GM23248 (cell line): Measurements from ENCODE around the gene UROC1. TPM values are rescaled to one million over a fixed set of nuclear protein-coding genes. Genes with fewer than 3 reads are reported as not detected.

Experiments
- DNase-seq: peaks from one replicate; pipeline ENCODE4 v3.0.0-alpha.2; 2015
- H2AFZ ChIP-seq: fragments of 200-600 bp; sonication (generic); 2 replicates; pipeline ENCODE4 v1.6.1; 2016; ENCODE audit warnings: antibody characterized with exemption
- H3F3A ChIP-seq: fragments of 200-600 bp; sonication (generic); 2 replicates; pipeline ENCODE4 v1.6.1; 2016; ENCODE audit warnings: mild to moderate bottlenecking, antibody characterized with exemption, mixed run types; ENCODE audit not compliant: insufficient read depth
- H3K27ac ChIP-seq: fragments of 200-600 bp; sonication (generic); 2 replicates; pipeline ENCODE4 v1.5.1; 2016; ENCODE audit warnings: mild to moderate bottlenecking
- H3K27me3 ChIP-seq: fragments of 200-600 bp; sonication (generic); replicated peaks from 2 replicates; pipeline ENCODE4 v1.6.1; 2016; ENCODE audit warnings: mild to moderate bottlenecking; ENCODE audit not compliant: insufficient read depth
- H3K36me3 ChIP-seq: fragments of 200-600 bp; sonication (generic); 2 replicates; pipeline ENCODE4 v1.6.1; 2016; ENCODE audit warnings: low read depth, mild to moderate bottlenecking
- H3K4me1 ChIP-seq: fragments of 200-600 bp; sonication (generic); 2 replicates; pipeline ENCODE4 v1.6.1; 2016; ENCODE audit warnings: mild to moderate bottlenecking; ENCODE audit not compliant: insufficient read depth
- H3K4me2 ChIP-seq: fragments of 200-600 bp; sonication (generic); one replicate; pipeline ENCODE4 v1.6.1; 2016; ENCODE audit warnings: mild to moderate bottlenecking; ENCODE audit not compliant: unreplicated experiment
- H3K4me3 ChIP-seq: fragments of 200-600 bp; sonication (generic); 2 replicates; pipeline ENCODE4 v1.5.1; 2016; ENCODE audit warnings: mild to moderate bottlenecking
- H3K79me2 ChIP-seq: fragments of 200-600 bp; sonication (generic); 2 replicates; pipeline ENCODE4 v1.6.1; 2016; ENCODE audit warnings: mild to moderate bottlenecking; ENCODE audit not compliant: insufficient read depth
- H3K9ac ChIP-seq: fragments of 200-600 bp; sonication (generic); 2 replicates; pipeline ENCODE4 v1.6.1; 2016; ENCODE audit warnings: mild to moderate bottlenecking
- H3K9me2 ChIP-seq: fragments of 200-600 bp; sonication (generic); 2 replicates; pipeline ENCODE4 v1.6.1; 2016; ENCODE audit warnings: mixed run types, mild to moderate bottlenecking, moderate library complexity; ENCODE audit not compliant: insufficient read depth
- H3K9me3 ChIP-seq: fragments of 200-600 bp; sonication (generic); one replicate; pipeline ENCODE4 v1.6.1; 2017; ENCODE audit warnings: low read depth
- H4K20me1 ChIP-seq: fragments of 200-600 bp; sonication (generic); 2 replicates; pipeline ENCODE4 v1.6.0; 2016; ENCODE audit not compliant: insufficient read depth
- EZH2 ChIP-seq: fragments of 200-600 bp; sonication (generic); IDR thresholded peaks from 2 replicates; pipeline ENCODE4 v1.6.1; 2018; ENCODE audit warnings: antibody characterized with exemption, mild to moderate bottlenecking; ENCODE audit not compliant: insufficient read depth, poor library complexity, severe bottlenecking
- EZH2phosphoT487 ChIP-seq: fragments of 200-600 bp; sonication (generic); IDR thresholded peaks from 2 replicates; pipeline ENCODE4 v1.6.1; 2018; ENCODE audit warnings: antibody characterized with exemption, moderate library complexity, mild to moderate bottlenecking, low read depth; ENCODE audit not compliant: insufficient read depth
- WGBS, 2 experiments: methylation state at CpG; one replicate each; pipeline ENCODE4 v1.1.6; 2015 to 2017; ENCODE audit warnings: low lambda C conversion rate in 2 of 2, low coverage in 1 of 2; ENCODE audit errors: missing lambda C conversion rate in 2 of 2; 5-methylcytosine and 5-hydroxymethylcytosine counted together
- in situ Hi-C: fragments of 300-500 bp; cut with MboI; formaldehyde crosslinking; loops from 2 replicates; pipeline ENCODE4 v1.15.0; 2020
- polyA plus RNA-seq: library from polyadenylated mRNA; unstranded; fragments of >200 nt; fragmentation: Nextera tagmentation; extraction: Ambion mirVana; gene quantifications from 2 replicates; pipeline ENCODE4 v1.2.1, GENCODE V29; 2016
- total RNA-seq: library from RNA; depleted of rRNA; stranded (reverse); fragments of >200 nt; shearing (Covaris generic); gene quantifications from 2 replicates; pipeline ENCODE4 v1.2.3, GENCODE V29; 2014

The UROC1 gene
- total and polyA plus RNA-seq, 2 experiments from 2014 or later: not detected

- Histone ChIP-seq H3K9me2 (no peaks in the 10 kb centered on the region), H3K9me3 (no peaks in the 10 kb centered on the region), H4K20me1 (no peaks in the 10 kb centered on the region; the same call in 1 of the 2 replicates), H2AFZ (no peak overlapping the region), H3K9ac (no peak overlapping the region), H3K27me3 (no peaks in the 10 kb centered on the region), H3K27ac (no peak overlapping the region), H3K36me3 (peaks cover 43% of the 10 kb centered on the region), H3K4me3 (no peak overlapping the region), H3K79me2 (peaks cover 53% of the 10 kb centered on the region), H3F3A (no peaks in the 10 kb centered on the region), H3K4me2 (no peak overlapping the region), H3K4me1 (no peaks in the 10 kb centered on the region)
- in situ Hi-C loops: no loop called here
- no peak for TF ChIP-seq EZH2phosphoT487
- TF ChIP-seq EZH2: no peak
- 82 to 86% methylated on average over 11 of the region's 11 CpGs for WGBS, 2 experiments
- no peak for DNase-seq
These were observed 52.6 kb downstream of the UROC1 start for GRCh38 chr3:126464997-126465396.

DNA sequence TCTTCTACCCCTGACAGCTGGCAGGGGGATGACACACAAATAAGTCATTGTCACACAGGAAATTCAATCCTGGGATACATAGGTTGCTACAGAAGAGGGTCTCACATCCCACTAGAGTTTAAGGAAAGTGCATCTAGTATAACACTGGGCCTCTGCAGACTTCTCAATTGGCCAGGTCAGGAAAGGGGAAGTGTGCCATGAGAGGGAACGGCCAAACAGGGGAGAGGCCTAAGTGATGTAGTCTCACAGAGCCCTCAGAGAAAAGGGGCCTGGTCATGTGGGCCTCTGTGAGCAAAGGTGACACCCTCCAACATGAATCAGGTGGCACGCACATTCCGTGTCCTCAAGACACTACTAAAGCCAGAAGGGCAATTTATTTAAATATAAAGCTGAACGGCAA lies 53.1 kb downstream of the UROC1 start:
- H3K9me2 ChIP-seq: no peaks in the 10 kb centered on the region
- 67 to 69% methylated on average over 4 of the region's 4 CpGs for WGBS, 2 experiments

DNA sequence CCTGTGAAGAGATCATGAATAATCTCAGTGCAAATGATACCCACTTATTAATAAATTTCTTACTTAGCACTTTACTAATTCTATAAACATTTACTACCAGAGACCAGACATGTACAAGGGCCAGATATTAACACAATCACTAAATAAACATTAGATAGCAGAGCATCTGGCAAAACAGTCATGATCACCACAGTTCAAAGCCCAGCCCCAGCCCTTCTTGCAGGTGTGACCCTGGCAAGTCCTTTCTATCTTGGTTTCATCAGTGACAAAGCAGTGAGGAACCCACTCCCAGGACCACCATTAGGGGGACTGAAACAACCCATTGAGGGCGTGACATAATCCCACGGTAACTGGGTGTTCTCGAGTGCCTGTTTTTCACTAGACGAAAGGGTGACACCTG lies 53.5 kb downstream of the UROC1 start:
- H3K36me3 ChIP-seq: peaks cover 46% of the 10 kb centered on the region
- H3K4me1 ChIP-seq: no peaks in the 10 kb centered on the region
- H2AFZ ChIP-seq: no peak overlapping the region
- no peak overlapping the region for H3K4me2 ChIP-seq
- H3K27ac ChIP-seq: no peak overlapping the region
- no peak for TF ChIP-seq EZH2phosphoT487
- TF ChIP-seq EZH2: no peak
- no peaks in the 10 kb centered on the region for H3K27me3 ChIP-seq
- 97 to 98% methylated on average over 4 of the region's 4 CpGs for WGBS, 2 experiments
- H3K4me3 ChIP-seq: no peak overlapping the region
- no peak for DNase-seq
- no peaks in the 10 kb centered on the region for H3K9me3 ChIP-seq
- H3K9me2 ChIP-seq: no peaks in the 10 kb centered on the region
- no peaks in the 10 kb centered on the region for H3F3A ChIP-seq
- H3K9ac ChIP-seq: no peak overlapping the region
- H4K20me1 ChIP-seq: no peaks in the 10 kb centered on the region; the same call in 1 of the 2 replicates
- H3K79me2 ChIP-seq: peaks cover 51% of the 10 kb centered on the region
- in situ Hi-C loops: no loop called here

More for the DNA sequence above, 53.1 kb downstream of the UROC1 start:
- Histone ChIP-seq H3K4me1 (no peaks in the 10 kb centered on the region), H3K36me3 (peaks cover 43% of the 10 kb centered on the region), H3K79me2 (peaks cover 53% of the 10 kb centered on the region), H3K4me3 (no peak overlapping the region), H3K9me3 (no peaks in the 10 kb centered on the region), H3K27me3 (no peaks in the 10 kb centered on the region), H3K4me2 (no peak overlapping the region), H3K9ac (no peak overlapping the region), H2AFZ (no peak overlapping the region), H3K27ac (no peak overlapping the region), H3F3A (no peaks in the 10 kb centered on the region), H4K20me1 (no peaks in the 10 kb centered on the region; the same call in 1 of the 2 replicates)
- in situ Hi-C loops: no loop called here
- TF ChIP-seq EZH2 (no peak), EZH2phosphoT487 (no peak)
- no peak for DNase-seq

- Histone ChIP-seq H3K4me1 (no peaks in the 10 kb centered on the region), H3K79me2 (peaks cover 51% of the 10 kb centered on the region), H3K27ac (no peak overlapping the region), H3K9me3 (no peaks in the 10 kb centered on the region), H3K36me3 (peaks cover 51% of the 10 kb centered on the region), H3F3A (no peaks in the 10 kb centered on the region), H3K27me3 (no peaks in the 10 kb centered on the region), H2AFZ (no peak overlapping the region), H3K9ac (no peak overlapping the region), H3K4me2 (no peak overlapping the region), H3K9me2 (no peaks in the 10 kb centered on the region), H3K4me3 (no peak overlapping the region), H4K20me1 (no peaks in the 10 kb centered on the region)
- no peak for TF ChIP-seq EZH2phosphoT487
- no peak for TF ChIP-seq EZH2
- WGBS, 2 experiments: 97 to 98% methylated on average over 2 of the region's 2 CpGs
- DNase-seq: no peak
- in situ Hi-C loops: no loop called here
These were observed 54.1 kb downstream of the UROC1 start for GRCh38 chr3:126463521-126463920.

- Histone ChIP-seq H3K9ac (no peak overlapping the region), H3K27me3 (no peaks in the 10 kb centered on the region), H3F3A (no peaks in the 10 kb centered on the region), H3K4me3 (no peak overlapping the region), H3K9me3 (no peaks in the 10 kb centered on the region), H2AFZ (no peak overlapping the region), H3K27ac (no peak overlapping the region), H3K9me2 (no peaks in the 10 kb centered on the region), H3K79me2 (peaks cover 41% of the 10 kb centered on the region), H3K4me2 (no peak overlapping the region), H4K20me1 (no peaks in the 10 kb centered on the region), H3K36me3 (peaks cover 47% of the 10 kb centered on the region), H3K4me1 (no peaks in the 10 kb centered on the region)
- TF ChIP-seq EZH2phosphoT487: no peak
- no peak for TF ChIP-seq EZH2
- WGBS, 2 experiments: 91 to 92% methylated on average over 17 of the region's 17 CpGs
- in situ Hi-C loops: no loop called here
- no peak for DNase-seq
These were observed 56.0 kb downstream of the UROC1 start for GRCh38 chr3:126461450-126462070.
